Ascending aorta (tissue), 2 donors: ENCODE measurements around the gene EFHC1. TPM values are rescaled to one million over a fixed set of nuclear protein-coding genes. Genes with fewer than 3 reads are reported as not detected.

Source experiments
- DNase-seq, 2 donors: peaks; one replicate each; pipeline ENCODE4 v3.0.0-alpha.2; 2019; ENCODE audit warnings: low spot score in 2 of 2
- H3K27ac ChIP-seq, 2 donors: fragments of 200-600 bp; sonication (generic); one replicate each; pipeline ENCODE4 v1.5.1; 2016 to 2017; ENCODE audit warnings: mild to moderate bottlenecking in 1 of 2
- H3K27me3 ChIP-seq: fragments of 200-600 bp; sonication (generic); one replicate; pipeline ENCODE4 v1.5.1; 2017
- H3K36me3 ChIP-seq, 2 donors: fragments of 200-600 bp; sonication (generic); one replicate each; pipeline ENCODE4 v1.5.1; 2016
- H3K4me1 ChIP-seq, 2 donors: fragments of 200-600 bp; sonication (generic); one replicate each; pipeline ENCODE4 v1.5.1; 2016 to 2017; ENCODE audit warnings: mild to moderate bottlenecking in 1 of 2
- H3K4me3 ChIP-seq, 2 donors: fragments of 200-600 bp; sonication (generic); one replicate each; pipeline ENCODE4 v1.5.1; 2016 to 2017; ENCODE audit warnings: mild to moderate bottlenecking in 1 of 2
- H3K9me3 ChIP-seq, 2 donors: fragments of 200-600 bp; sonication (generic); one replicate each; pipeline ENCODE4 v1.5.1; 2016
- CTCF ChIP-seq, 3 experiments: fragments of 200-600 bp in 2 of 3; fragments of 450-650 bp in 1 of 3; sonication (generic) in 2 of 3; IDR thresholded peaks; one replicate each; pipeline ENCODE4 v1.5.1; 2016 to 2019; ENCODE audit warnings: antibody characterized with exemption in 3 of 3, mild to moderate bottlenecking in 1 of 3, moderate library complexity in 1 of 3
- intact Hi-C: fragments of 100-400 bp; cut with DNase I; formaldehyde crosslinking; loops from one replicate; pipeline ENCODE4 v1.15.1; 2023
- total RNA-seq: library from RNA; depleted of rRNA; stranded (reverse); fragments of >200 nt; gene quantifications from one replicate; pipeline ENCODE4 v1.1.0, GENCODE V29; 2016

EFHC1 gene
- total RNA-seq, 1 donor from 2014 or later: 7.3 TPM

GRCh38 chr6:52543262-52543661, 123.1 kb downstream of the EFHC1 start:
- intact Hi-C loops: loop anchor here (5.0 kb wide), 1 partner anchor 34 kb away; the partner anchor contains the start of gene TRAM2
- Histone ChIP-seq H3K36me3 (no peaks in the 10 kb centered on the region), H3K4me1 (peaks cover 23 to 87% of the 10 kb centered on the region in 2 donors), H3K27ac (peak overlapping the region; percentile 86 to 87), H3K27me3 (no peaks in the 10 kb centered on the region), H3K4me3 (peak overlapping the region in 1 of 2 donors; percentile 13), H3K9me3 (no peaks in the 10 kb centered on the region)
- no peak for TF ChIP-seq CTCF (IDR thresholded peaks at IDR 0.05)
- no peak for DNase-seq

- Histone ChIP-seq H3K36me3 (no peaks in the 10 kb centered on the region), H3K27ac (peak overlapping the region; percentile 86 to 87), H3K4me3 (peak overlapping the region in 1 of 2 donors; percentile 13), H3K4me1 (peaks cover 23 to 86% of the 10 kb centered on the region in 2 donors), H3K9me3 (no peaks in the 10 kb centered on the region), H3K27me3 (no peaks in the 10 kb centered on the region)
- intact Hi-C loops: loop anchor here (5.0 kb wide), 1 partner anchor 33 kb away; the partner anchor contains the start of gene TRAM2
- DNase-seq: peak in 1 of 2 donors; percentile 62
- no peak for TF ChIP-seq CTCF (IDR thresholded peaks at IDR 0.05)
These were observed 123.8 kb downstream of the EFHC1 start for GRCh38 chr6:52543729-52544601.

- DNase-seq: peak in 1 of 2 donors; percentile 50
- intact Hi-C loops: loop anchor here (5.0 kb wide), 1 partner anchor 32 kb away; the partner anchor contains the start of gene TRAM2
- no peak for TF ChIP-seq CTCF (IDR thresholded peaks at IDR 0.05)
- H3K4me1 ChIP-seq: peaks cover 21 to 77% of the 10 kb centered on the region in 2 donors
- no peaks in the 10 kb centered on the region for H3K27me3 ChIP-seq
- H3K9me3 ChIP-seq: no peaks in the 10 kb centered on the region
- H3K36me3 ChIP-seq: no peaks in the 10 kb centered on the region
- no peak overlapping the region for H3K4me3 ChIP-seq
- H3K27ac ChIP-seq: peak overlapping the region; percentile 86 to 87
These were observed 124.7 kb downstream of the EFHC1 start for GRCh38 chr6:52544602-52545405.

- H3K4me3 ChIP-seq: no peak overlapping the region
- peaks cover 21 to 75% of the 10 kb centered on the region in 2 donors for H3K4me1 ChIP-seq
- no peak for DNase-seq
- no peak for TF ChIP-seq CTCF (IDR thresholded peaks at IDR 0.05)
- H3K36me3 ChIP-seq: no peaks in the 10 kb centered on the region
- H3K9me3 ChIP-seq: no peaks in the 10 kb centered on the region
- H3K27ac ChIP-seq: peak overlapping the region; percentile 86 to 87
- intact Hi-C loops: no loop called here
- no peaks in the 10 kb centered on the region for H3K27me3 ChIP-seq
These were observed 125.4 kb downstream of the EFHC1 start for GRCh38 chr6:52545406-52546119.

GRCh38 chr6:52546192-52546591, 126.0 kb downstream of the EFHC1 start:
- Histone ChIP-seq H3K27ac (peak overlapping the region; percentile 86 to 87), H3K4me1 (peaks cover 25 to 76% of the 10 kb centered on the region in 2 donors)

More at GRCh38 chr6:52546192-52546591, 126.0 kb downstream of the EFHC1 start:
- no peak for TF ChIP-seq CTCF (IDR thresholded peaks at IDR 0.05)
- Histone ChIP-seq H3K9me3 (no peaks in the 10 kb centered on the region), H3K4me3 (no peak overlapping the region), H3K27me3 (no peaks in the 10 kb centered on the region), H3K36me3 (no peaks in the 10 kb centered on the region)
- DNase-seq: no peak
- intact Hi-C loops: no loop called here
